Smooth muscle cell (in vitro differentiated cells): ENCODE results near the gene HIRA. TPM values are rescaled to one million over a fixed set of nuclear protein-coding genes. Genes with fewer than 3 reads are reported as not detected.

ENCODE experiments used
- DNase-seq: peaks from one replicate; lab custom pipeline; 2025; ENCODE audit not compliant: unreplicated experiment; lab: John Stamatoyannopoulos, UW
- H2AFZ ChIP-seq: fragments of 200-600 bp; sonication (generic); 2 replicates; pipeline ENCODE4 v1.6.0; 2016; ENCODE audit warnings: antibody characterized with exemption, low read depth, mild to moderate bottlenecking
- H3F3A ChIP-seq: fragments of 200-600 bp; sonication (generic); 2 replicates; pipeline ENCODE4 v1.6.0; 2017; ENCODE audit warnings: antibody characterized with exemption, low read depth
- H3K27ac ChIP-seq: fragments of 200-600 bp; sonication (generic); 2 replicates; pipeline ENCODE4 v1.5.1; 2016; ENCODE audit warnings: low read depth, mild to moderate bottlenecking
- H3K27me3 ChIP-seq: fragments of 200-600 bp; sonication (generic); 2 replicates; pipeline ENCODE4 v1.6.1; 2016; ENCODE audit warnings: low read depth, mild to moderate bottlenecking
- H3K36me3 ChIP-seq: fragments of 200-600 bp; sonication (generic); 2 replicates; pipeline ENCODE4 v1.5.1; 2016; ENCODE audit warnings: low read depth
- H3K4me1 ChIP-seq: fragments of 200-600 bp; sonication (generic); 2 replicates; pipeline ENCODE4 v1.5.1; 2016; ENCODE audit warnings: low read depth
- H3K4me2 ChIP-seq: fragments of 200-600 bp; sonication (generic); 2 replicates; pipeline ENCODE4 v1.6.0; 2016; ENCODE audit warnings: mild to moderate bottlenecking
- H3K4me3 ChIP-seq: fragments of 200-600 bp; sonication (generic); 2 replicates; pipeline ENCODE4 v1.5.1; 2016; ENCODE audit warnings: mild to moderate bottlenecking
- H3K79me2 ChIP-seq: fragments of 200-600 bp; sonication (generic); 2 replicates; pipeline ENCODE4 v1.6.0; 2016; ENCODE audit warnings: low read depth, mild to moderate bottlenecking
- H3K9ac ChIP-seq: fragments of 200-600 bp; sonication (generic); 2 replicates; pipeline ENCODE4 v1.6.0; 2016; ENCODE audit warnings: low read depth
- H3K9me3 ChIP-seq: fragments of 200-600 bp; sonication (generic); replicated peaks from 2 replicates; pipeline ENCODE4 v1.5.1; 2016; ENCODE audit warnings: low read depth
- H4K20me1 ChIP-seq: fragments of 200-600 bp; sonication (generic); 2 replicates; pipeline ENCODE4 v1.6.0; 2016; ENCODE audit warnings: low read depth
- CTCF ChIP-seq: fragments of 200-600 bp; sonication (generic); IDR thresholded peaks from 2 replicates; pipeline ENCODE4 v1.5.1; 2017; ENCODE audit warnings: borderline replicate concordance, mild to moderate bottlenecking, antibody characterized with exemption; ENCODE audit not compliant: insufficient read depth, poor library complexity, severe bottlenecking
- WGBS: methylation state at CpG from one replicate; pipeline ENCODE4 v1.1.7; 2016; ENCODE audit warnings: low lambda C conversion rate; 5-methylcytosine and 5-hydroxymethylcytosine counted together
- polyA plus RNA-seq: library from polyadenylated mRNA; unstranded; fragments of >200 nt; fragmentation: Nextera tagmentation; extraction: Ambion mirVana; gene quantifications from 2 replicates; pipeline ENCODE4 v1.2.1, GENCODE V29; 2016
- total RNA-seq: library from RNA; depleted of rRNA; stranded (reverse); fragments of >200 nt; gene quantifications from 2 replicates; pipeline ENCODE4 v1.2.3, GENCODE V29; 2014

The HIRA gene
- total and polyA plus RNA-seq, 2 experiments from 2014 or later, result 7.3 to 8.7 TPM

- no peaks in the 10 kb centered on the region for H3K27me3 ChIP-seq
- no peak overlapping the region for H3K4me2 ChIP-seq
- no peak for DNase-seq
- 100% methylated on average over 2 of the region's 2 CpGs for WGBS
- no peaks in the 10 kb centered on the region for H3K4me1 ChIP-seq
- peaks cover 5% of the 10 kb centered on the region for H3K79me2 ChIP-seq
- peaks cover 38% of the 10 kb centered on the region for H3K9me3 ChIP-seq
- no peak overlapping the region for H3K27ac ChIP-seq
- H3F3A ChIP-seq, result no peaks in the 10 kb centered on the region
- H3K4me3 ChIP-seq, result no peak overlapping the region
- no peaks in the 10 kb centered on the region for H4K20me1 ChIP-seq
- H3K9ac ChIP-seq, result no peak overlapping the region
- H3K36me3 ChIP-seq, result peaks cover 72% of the 10 kb centered on the region
- no peak for TF ChIP-seq CTCF
- H2AFZ ChIP-seq, result no peak overlapping the region
Measured at GRCh38 chr22:19337137-19337536, 94.4 kb downstream of the HIRA start.

- Histone ChIP-seq H3K4me1 (no peaks in the 10 kb centered on the region), H3K27me3 (no peaks in the 10 kb centered on the region), H3F3A (no peaks in the 10 kb centered on the region), H3K9me3 (peaks cover 38% of the 10 kb centered on the region), H2AFZ (no peak overlapping the region), H3K4me3 (no peak overlapping the region), H4K20me1 (no peaks in the 10 kb centered on the region), H3K27ac (no peak overlapping the region), H3K36me3 (peaks cover 79% of the 10 kb centered on the region), H3K9ac (no peak overlapping the region), H3K79me2 (peaks cover 5% of the 10 kb centered on the region), H3K4me2 (no peak overlapping the region)
- no peak for TF ChIP-seq CTCF
- WGBS, result 98% methylated on average over 7 of the region's 7 CpGs
- no peak for DNase-seq
Measured at GRCh38 chr22:19336133-19337075, 95.1 kb downstream of the HIRA start.

- Histone ChIP-seq H3F3A (no peaks in the 10 kb centered on the region), H4K20me1 (no peaks in the 10 kb centered on the region), H3K27ac (no peak overlapping the region), H3K4me2 (no peak overlapping the region), H3K36me3 (peaks cover 44% of the 10 kb centered on the region), H3K27me3 (no peaks in the 10 kb centered on the region), H3K4me3 (no peak overlapping the region), H2AFZ (no peak overlapping the region), H3K79me2 (no peaks in the 10 kb centered on the region), H3K9ac (no peak overlapping the region), H3K4me1 (no peaks in the 10 kb centered on the region), H3K9me3 (peaks cover 23% of the 10 kb centered on the region)
- no peak for DNase-seq
- no peak for TF ChIP-seq CTCF
- WGBS, result 98% methylated on average over 5 of the region's 5 CpGs
Measured at GRCh38 chr22:19331975-19332374, 99.6 kb downstream of the HIRA start.
